HG03060 (cell line): ENCODE data around the gene MARK3.

Experiments
- ATAC-seq: cut with Tn5 transposase; IDR thresholded peaks from one replicate; pipeline ENCODE4 v1.9.1; 2021; ENCODE audit warnings: low read depth, moderate number of reproducible peaks; ENCODE audit not compliant: unreplicated experiment

MARK3 gene

DNA sequence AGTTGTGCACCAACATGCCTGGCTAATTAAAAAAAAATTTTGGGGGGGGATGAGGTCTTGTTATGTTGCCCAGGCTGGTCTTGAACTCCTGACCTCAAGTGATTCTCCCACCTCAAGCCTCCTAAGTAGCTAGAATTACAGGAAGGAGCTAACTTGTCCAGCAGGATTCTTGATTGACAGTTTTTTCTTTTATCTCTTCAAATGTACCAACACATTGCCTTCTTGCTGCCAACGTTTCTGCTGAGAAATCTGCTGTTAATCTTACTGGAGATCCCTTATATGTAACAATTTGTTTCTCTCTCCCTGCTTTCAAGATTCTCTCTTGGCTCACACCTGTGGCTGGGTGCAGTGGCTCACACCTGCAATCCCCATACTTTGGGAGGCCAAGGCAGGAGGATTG, 22.4 kb upstream of the MARK3 start:
- no peak for ATAC-seq

- no peak for ATAC-seq
These were observed 18.5 kb upstream of the MARK3 start for GRCh38 chr14:103366741-103367140.

- no peak for ATAC-seq
These were observed 17.2 kb upstream of the MARK3 start for GRCh38 chr14:103367995-103368394.

GRCh38 chr14:103370087-103370486, 15.1 kb upstream of the MARK3 start:
- no peak for ATAC-seq

DNA sequence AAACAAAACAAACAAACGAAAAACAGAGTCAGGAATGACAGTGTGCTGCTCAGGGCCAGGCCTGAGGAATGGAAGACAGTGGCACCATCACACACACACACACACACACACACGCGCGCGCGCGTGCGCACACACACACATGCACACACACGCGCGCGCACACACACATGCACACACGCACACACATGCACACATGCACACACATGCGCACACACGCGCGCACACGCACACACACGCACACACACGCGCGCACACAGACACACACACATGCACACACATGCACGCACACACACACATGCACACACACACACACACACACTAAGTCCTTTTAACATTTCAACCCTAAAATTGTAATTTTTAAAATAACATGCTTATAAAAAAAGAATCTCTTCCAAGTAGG, 13.2 kb upstream of the MARK3 start:
- ATAC-seq: no peak

GRCh38 chr14:103372552-103373304, 12.5 kb upstream of the MARK3 start:
- ATAC-seq: no peak

DNA sequence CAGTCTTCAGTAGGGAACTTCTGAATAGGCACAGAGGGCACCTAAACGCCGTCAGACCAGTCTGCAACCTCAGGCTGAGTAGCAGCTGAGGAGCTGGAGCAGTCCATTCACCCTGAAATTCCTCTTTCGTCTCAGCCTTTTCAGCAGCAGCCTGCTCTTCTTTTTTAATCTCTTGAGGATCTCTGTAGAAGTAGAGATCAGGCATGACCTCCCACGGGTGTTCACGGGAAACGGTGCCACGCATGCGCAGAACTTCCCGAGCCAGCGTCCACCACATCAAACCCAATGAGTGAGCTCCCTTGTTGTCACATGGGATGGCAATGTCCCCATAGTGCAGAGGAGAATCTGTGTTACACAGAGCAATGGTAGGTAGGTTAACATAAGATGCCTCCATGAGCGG, 11.1 kb upstream of the MARK3 start:
- ATAC-seq: no peak

DNA sequence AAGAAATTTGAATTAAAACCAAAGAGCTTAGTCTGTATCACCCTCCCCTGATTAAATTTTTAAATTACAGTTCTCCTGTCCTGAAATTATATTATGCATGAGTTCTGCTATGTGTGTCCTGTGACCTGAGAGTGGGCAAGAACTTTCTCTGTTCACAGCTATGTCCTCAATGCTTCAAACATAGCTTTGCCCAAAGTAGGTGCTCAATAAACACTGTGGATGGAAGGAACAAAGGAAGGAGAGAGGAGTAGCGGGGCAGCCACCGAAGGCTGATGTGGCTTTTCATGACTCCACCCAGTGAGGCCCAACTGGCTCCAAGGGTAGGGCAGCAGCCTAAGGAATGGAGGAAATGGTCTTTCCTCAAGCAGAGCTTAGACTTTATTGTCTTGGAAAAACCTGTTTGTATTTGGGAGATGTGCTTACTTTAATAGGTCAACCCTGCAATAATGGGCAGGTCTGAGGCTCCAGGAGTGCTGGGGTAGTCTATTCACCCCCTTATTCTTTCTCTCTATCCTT, 7.6 kb upstream of the MARK3 start:
- ATAC-seq: no peak

GRCh38 chr14:103378038-103378854, 7.0 kb upstream of the MARK3 start:
- ATAC-seq: no peak

DNA sequence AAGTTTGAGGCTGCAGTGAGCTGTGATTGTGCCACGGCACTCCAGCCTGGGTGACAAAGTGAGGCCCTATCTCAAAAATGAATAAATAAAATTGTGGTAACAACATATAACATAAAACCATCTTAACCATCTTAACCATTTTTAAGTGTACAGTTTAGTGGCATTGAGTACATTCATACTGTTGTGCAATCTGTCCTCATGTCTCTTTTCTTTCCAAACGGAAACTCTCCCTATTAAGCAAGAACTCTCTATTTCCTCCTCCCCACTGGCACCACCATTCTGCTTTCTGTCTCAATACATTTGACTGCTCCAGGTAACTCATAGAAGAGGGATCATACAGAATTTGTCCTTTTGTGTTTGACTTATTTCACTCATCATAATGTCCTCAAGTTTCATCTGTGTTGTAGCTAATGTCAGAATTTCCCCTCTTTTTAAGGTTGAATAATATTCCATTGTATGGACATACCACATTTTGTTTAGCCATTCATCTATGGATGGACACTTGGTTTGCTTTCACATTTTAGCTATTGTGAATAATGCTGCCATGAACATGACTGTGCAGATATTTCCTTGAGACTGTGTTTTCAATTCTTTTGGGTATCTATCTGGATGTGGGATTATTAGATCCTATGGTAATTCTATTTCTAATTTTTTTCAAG, 4.4 kb upstream of the MARK3 start:
- no peak for ATAC-seq

GRCh38 chr14:103382376-103382775, 2.8 kb upstream of the MARK3 start:
- no peak for ATAC-seq

DNA sequence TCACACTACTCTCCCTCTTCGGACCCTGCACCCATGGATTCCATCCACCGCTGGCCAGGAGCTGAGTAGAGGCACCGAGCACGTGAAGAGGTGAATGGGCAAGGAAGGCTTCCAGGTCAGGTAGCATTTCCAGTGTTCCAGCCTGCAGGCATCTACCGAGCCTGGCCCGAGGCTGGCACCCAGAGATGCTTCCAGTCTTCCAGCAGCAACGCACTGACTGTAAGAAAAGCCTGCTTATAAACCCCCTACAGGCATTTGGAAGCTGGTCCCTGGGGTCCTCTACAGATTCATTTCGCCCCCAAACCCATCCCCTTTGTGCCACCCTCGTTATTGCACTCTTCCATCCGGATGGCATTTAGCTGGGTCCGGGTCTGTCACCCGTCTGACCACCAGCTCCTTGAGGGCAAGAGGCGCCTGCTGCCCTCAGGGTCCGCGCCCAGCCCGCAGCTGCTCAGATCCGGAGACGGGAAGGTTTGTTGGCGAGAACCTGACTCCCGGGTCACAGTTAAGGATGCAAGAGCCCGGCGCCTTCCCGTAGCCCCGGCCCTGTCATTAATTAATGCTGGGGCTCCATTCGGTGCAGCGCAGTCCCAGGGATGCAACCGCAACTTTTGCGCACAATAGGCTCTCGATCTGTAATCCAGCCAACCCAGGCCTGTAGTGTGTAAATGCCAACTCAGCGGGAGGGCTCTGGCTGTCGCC, 614 bp upstream of the MARK3 start:
- no peak for ATAC-seq

- no peak for ATAC-seq
These were observed 906 bp downstream of the MARK3 start for GRCh38 chr14:103385929-103386712.

- no peak for ATAC-seq
These were observed 1.6 kb downstream of the MARK3 start for GRCh38 chr14:103386713-103387329.

DNA sequence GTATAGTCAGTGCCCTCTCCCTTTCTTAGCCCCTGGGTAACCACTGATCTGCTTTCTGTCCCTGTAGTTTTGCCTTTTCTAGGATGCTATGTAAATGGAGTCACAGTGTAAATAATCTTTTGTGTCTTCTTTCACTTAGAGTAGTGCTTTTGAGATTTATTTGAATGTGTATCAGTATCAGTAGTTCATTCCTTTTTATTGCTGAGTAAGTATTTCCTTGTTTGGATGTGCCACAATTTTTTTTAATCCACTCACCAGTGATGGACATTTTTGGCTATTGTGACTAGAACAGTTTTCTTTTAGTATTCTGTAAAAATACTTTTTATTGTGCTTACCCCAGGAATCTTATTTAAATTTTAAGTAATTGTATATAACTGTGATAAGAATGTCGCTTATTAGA, 3.4 kb downstream of the MARK3 start:
- ATAC-seq: no peak

GRCh38 chr14:103390605-103391004, 5.4 kb downstream of the MARK3 start:
- no peak for ATAC-seq

GRCh38 chr14:103391048-103391447, 5.8 kb downstream of the MARK3 start:
- ATAC-seq: no peak

DNA sequence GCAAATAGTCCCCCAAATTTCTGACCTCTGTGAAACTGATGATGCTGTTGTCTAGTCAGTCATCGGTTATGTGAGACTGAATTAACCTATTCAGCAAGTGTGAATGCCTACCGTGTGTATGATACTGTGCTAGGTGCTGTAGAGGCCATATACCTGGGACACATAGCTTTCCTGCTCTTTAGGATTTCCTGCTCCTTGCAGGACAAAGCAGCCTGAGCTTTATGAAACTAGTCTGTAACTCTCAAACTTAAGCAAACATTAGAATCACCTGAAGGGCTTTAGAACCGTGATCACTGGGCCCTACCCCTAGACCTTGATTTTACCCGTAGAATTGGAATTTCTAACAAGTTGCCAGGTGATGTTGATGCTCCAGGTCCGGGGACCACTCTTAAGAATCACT, 6.9 kb downstream of the MARK3 start:
- no peak for ATAC-seq

DNA sequence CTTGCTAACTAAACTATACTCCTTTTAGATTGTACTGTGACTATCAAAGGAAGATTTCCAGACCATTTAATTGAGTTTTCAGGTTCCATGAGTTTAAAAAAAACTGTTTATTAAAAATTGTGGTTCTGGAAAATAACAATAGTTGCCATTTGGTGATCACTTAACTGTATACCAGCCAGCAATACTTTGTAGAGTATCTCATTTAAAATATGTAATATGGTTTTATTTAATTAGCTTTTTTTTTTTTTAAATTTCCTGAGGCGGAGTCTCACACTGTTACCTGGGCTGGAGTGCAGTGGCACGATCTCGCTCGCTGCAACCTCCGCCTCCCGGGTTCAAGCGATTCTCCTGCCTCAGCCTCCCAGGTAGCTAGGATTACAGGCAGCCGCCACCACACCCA, 7.4 kb downstream of the MARK3 start:
- ATAC-seq: no peak
